GM12878 (cell line): ENCODE measurements around the gene NEMF. TPM values are rescaled to one million over a fixed set of nuclear protein-coding genes. Genes with fewer than 3 reads are reported as not detected.

Source experiments
- BCL11A ChIP-seq: IDR thresholded peaks from 2 replicates; pipeline ENCODE4 v1.6.1; 2011; ENCODE audit warnings: low read depth, low read length
- CEBPB ChIP-seq, 2 experiments: fragments of 150-350 bp in 1 of 2; IDR thresholded peaks; 2 replicates each; pipeline ENCODE4 v1.6.1; 2012 to 2014; ENCODE audit warnings: low read depth in 2 of 2, low read length in 2 of 2, borderline replicate concordance in 1 of 2, inconsistent platforms in 1 of 2
- CHD2 ChIP-seq: IDR thresholded peaks from 2 replicates; pipeline ENCODE4 v1.6.1; 2011; ENCODE audit warnings: low read depth, low read length, improper control_type of control experiment, borderline replicate concordance
- CREM ChIP-seq: IDR thresholded peaks from 2 replicates; pipeline ENCODE4 v1.6.1; 2014; ENCODE audit warnings: antibody characterized with exemption, low read depth
- EED ChIP-seq: sonication (generic); IDR thresholded peaks from 2 replicates; pipeline ENCODE4 v1.6.1; 2016; ENCODE audit warnings: antibody characterized with exemption, low read depth
- EP300 ChIP-seq, 2 experiments: fragments of 150-350 bp in 1 of 2; IDR thresholded peaks; 2 replicates each; pipeline ENCODE4 v1.6.1; 2011 to 2012; ENCODE audit warnings: low read depth in 2 of 2, low read length in 2 of 2, borderline replicate concordance in 1 of 2, improper control_type of control experiment in 1 of 2, inconsistent platforms in 1 of 2; ENCODE audit not compliant: control insufficient read depth in 1 of 2
- GABPA ChIP-seq: IDR thresholded peaks from 2 replicates; pipeline ENCODE4 v1.6.1; 2014; ENCODE audit warnings: antibody characterized with exemption, low read depth, mild to moderate bottlenecking, inconsistent platforms
- POU2F2 ChIP-seq: IDR thresholded peaks from 3 replicates; pipeline ENCODE4 v1.6.1; 2011; ENCODE audit warnings: low read depth, mild to moderate bottlenecking, low read length, borderline replicate concordance
- RB1 ChIP-seq: fragments of 450-650 bp; formaldehyde crosslinking; IDR thresholded peaks from 2 replicates; pipeline ENCODE4 v1.6.1; 2017; ENCODE audit warnings: mild to moderate bottlenecking, borderline replicate concordance
- SIX5 ChIP-seq: IDR thresholded peaks from 2 replicates; pipeline ENCODE4 v1.6.1; 2011; ENCODE audit warnings: mild to moderate bottlenecking, low read depth, low read length, moderate library complexity; ENCODE audit not compliant: severe bottlenecking
- SMARCA5 ChIP-seq: fragments of 450-650 bp; IDR thresholded peaks from 2 replicates; pipeline ENCODE4 v1.6.1; 2017; ENCODE audit warnings: mild to moderate bottlenecking
- SMC3 ChIP-seq: IDR thresholded peaks from 2 replicates; pipeline ENCODE4 v1.6.1; 2011; ENCODE audit warnings: low read length, improper control_type of control experiment, borderline replicate concordance
- SP1 ChIP-seq: IDR thresholded peaks from one replicate; pipeline ENCODE4 v1.6.1; 2011; ENCODE audit warnings: low read depth, low read length
- YBX1 ChIP-seq: fragments of 450-650 bp; IDR thresholded peaks from 2 replicates; pipeline ENCODE4 v1.6.1; 2016; ENCODE audit warnings: antibody characterized with exemption
- ZNF24 ChIP-seq: fragments of 450-650 bp; IDR thresholded peaks from 2 replicates; pipeline ENCODE4 v1.6.1; 2017; ENCODE audit warnings: antibody characterized with exemption, mild to moderate bottlenecking
- ZNF384 ChIP-seq: IDR thresholded peaks from 2 replicates; pipeline ENCODE4 v1.6.1; 2012; ENCODE audit warnings: low read depth, mild to moderate bottlenecking, low read length, improper control_type of control experiment, borderline replicate concordance
- polyA plus RNA-seq, 11 experiments: library from polyadenylated mRNA; depleted of rRNA in 4 of 11; unstranded in 6 of 11; stranded (reverse) in 5 of 11; fragments of >200 nt; fragmentation: Nextera tagmentation in 4 of 11; fragmentation: Illumina TruSeq in 1 of 11; extraction: Ambion mirVana in 4 of 11; extraction: Trizol in 1 of 11; gene quantifications; 1 replicate in 1 of 11; 2 replicates in 10 of 11; pipeline versions ENCODE4 v1.2.1 to v1.2.3, GENCODE V29; 2011 to 2016; ENCODE audit warnings: inconsistent platforms in 2 of 11, missing spikeins in 2 of 11, low read depth in 1 of 11
- total RNA-seq, 4 experiments: library from RNA; depleted of rRNA in 3 of 4; stranded (reverse); fragments of >200 nt in 3 of 4; fragmentation: Illumina TruSeq in 1 of 4; extraction: Trizol in 1 of 4; gene quantifications; 2 replicates each; pipeline versions ENCODE4 v1.2.1 to v1.2.3, GENCODE V29; 2013 to 2021
- TF ChIP-seq, protein P1 (sequence below): IDR thresholded peaks from 2 replicates; pipeline ENCODE4 v1.6.1; 2012; ENCODE audit warnings: improper control_type of control experiment, low read depth, low read length; ENCODE audit not compliant: insufficient replicate concordance
- TF ChIP-seq, protein P2 (sequence below): fragments of 450-650 bp; IDR thresholded peaks from 2 replicates; pipeline ENCODE4 v1.6.1; 2016; ENCODE audit warnings: mild to moderate bottlenecking, moderate library complexity, borderline replicate concordance
- TF ChIP-seq, protein P3 (sequence below): IDR thresholded peaks from 2 replicates; pipeline ENCODE4 v1.6.1; 2012; ENCODE audit warnings: mild to moderate bottlenecking, low read depth, low read length

NEMF gene
- total and polyA plus RNA-seq, 10 of the 15 experiments (the other 5 are each of a cell fraction or from before 2014, with no cell fraction given), result 31.5 to 80.1 (median 61.1) TPM

DNA sequence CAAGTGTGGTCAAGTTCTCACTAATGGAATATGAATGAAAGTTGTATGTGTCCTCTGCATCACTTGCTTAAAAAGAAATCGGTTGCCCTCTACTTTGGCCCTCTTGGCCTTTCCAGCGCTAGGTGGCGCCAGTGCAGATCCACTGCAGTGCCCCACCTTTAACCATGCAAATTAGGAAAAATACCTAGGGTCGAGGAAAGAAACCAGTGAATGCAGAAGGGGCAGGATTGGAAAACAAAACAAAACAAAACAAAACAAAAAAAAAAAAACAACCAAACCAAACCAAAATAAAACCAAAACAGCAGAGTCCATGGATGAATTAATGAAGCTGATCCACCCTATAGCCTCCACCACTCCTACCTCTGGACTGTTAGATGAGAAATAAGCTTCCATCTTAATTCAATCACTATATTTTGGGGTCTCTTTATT, 12.9 kb upstream of the NEMF start (continued):
- TF ChIP-seq RB1 (peak; percentile 61; the same call in 1 of the 2 replicates), SMC3 (peak; percentile 70), POU2F2 (peak; percentile 84; the same call in 2 of the 3 replicates), SIX5 (no peak), EED (no peak), BCL11A (no peak), ZNF24 (peak; percentile 74), SP1 (no peak), GABPA (no peak), SMARCA5 (peak; percentile 80; the same call in 1 of the 2 replicates), CREM (no peak), CHD2 (no peak), ZNF384 (no peak), YBX1 (0 out of 2 replicates have a peak, but pooled peaks have one; percentile 8), EP300 (IDR thresholded peaks at IDR 0.05; ENCODE audit: borderline replicate concordance in 1 of 2, control insufficient read depth in 1 of 2, low read depth in 2 of 2, low read length in 2 of 2) (no peak), CEBPB (IDR thresholded peaks at IDR 0.05; ENCODE audit: borderline replicate concordance in 1 of 2, low read depth in 2 of 2, low read length in 2 of 2) (no peak)
- TF ChIP-seq, protein P1, sequence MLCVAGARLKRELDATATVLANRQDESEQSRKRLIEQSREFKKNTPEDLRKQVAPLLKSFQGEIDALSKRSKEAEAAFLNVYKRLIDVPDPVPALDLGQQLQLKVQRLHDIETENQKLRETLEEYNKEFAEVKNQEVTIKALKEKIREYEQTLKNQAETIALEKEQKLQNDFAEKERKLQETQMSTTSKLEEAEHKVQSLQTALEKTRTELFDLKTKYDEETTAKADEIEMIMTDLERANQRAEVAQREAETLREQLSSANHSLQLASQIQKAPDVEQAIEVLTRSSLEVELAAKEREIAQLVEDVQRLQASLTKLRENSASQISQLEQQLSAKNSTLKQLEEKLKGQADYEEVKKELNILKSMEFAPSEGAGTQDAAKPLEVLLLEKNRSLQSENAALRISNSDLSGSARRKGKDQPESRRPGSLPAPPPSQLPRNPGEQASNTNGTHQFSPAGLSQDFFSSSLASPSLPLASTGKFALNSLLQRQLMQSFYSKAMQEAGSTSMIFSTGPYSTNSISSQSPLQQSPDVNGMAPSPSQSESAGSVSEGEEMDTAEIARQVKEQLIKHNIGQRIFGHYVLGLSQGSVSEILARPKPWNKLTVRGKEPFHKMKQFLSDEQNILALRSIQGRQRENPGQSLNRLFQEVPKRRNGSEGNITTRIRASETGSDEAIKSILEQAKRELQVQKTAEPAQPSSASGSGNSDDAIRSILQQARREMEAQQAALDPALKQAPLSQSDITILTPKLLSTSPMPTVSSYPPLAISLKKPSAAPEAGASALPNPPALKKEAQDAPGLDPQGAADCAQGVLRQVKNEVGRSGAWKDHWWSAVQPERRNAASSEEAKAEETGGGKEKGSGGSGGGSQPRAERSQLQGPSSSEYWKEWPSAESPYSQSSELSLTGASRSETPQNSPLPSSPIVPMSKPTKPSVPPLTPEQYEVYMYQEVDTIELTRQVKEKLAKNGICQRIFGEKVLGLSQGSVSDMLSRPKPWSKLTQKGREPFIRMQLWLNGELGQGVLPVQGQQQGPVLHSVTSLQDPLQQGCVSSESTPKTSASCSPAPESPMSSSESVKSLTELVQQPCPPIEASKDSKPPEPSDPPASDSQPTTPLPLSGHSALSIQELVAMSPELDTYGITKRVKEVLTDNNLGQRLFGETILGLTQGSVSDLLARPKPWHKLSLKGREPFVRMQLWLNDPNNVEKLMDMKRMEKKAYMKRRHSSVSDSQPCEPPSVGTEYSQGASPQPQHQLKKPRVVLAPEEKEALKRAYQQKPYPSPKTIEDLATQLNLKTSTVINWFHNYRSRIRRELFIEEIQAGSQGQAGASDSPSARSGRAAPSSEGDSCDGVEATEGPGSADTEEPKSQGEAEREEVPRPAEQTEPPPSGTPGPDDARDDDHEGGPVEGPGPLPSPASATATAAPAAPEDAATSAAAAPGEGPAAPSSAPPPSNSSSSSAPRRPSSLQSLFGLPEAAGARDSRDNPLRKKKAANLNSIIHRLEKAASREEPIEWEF, result no peak
- TF ChIP-seq, protein P2, sequence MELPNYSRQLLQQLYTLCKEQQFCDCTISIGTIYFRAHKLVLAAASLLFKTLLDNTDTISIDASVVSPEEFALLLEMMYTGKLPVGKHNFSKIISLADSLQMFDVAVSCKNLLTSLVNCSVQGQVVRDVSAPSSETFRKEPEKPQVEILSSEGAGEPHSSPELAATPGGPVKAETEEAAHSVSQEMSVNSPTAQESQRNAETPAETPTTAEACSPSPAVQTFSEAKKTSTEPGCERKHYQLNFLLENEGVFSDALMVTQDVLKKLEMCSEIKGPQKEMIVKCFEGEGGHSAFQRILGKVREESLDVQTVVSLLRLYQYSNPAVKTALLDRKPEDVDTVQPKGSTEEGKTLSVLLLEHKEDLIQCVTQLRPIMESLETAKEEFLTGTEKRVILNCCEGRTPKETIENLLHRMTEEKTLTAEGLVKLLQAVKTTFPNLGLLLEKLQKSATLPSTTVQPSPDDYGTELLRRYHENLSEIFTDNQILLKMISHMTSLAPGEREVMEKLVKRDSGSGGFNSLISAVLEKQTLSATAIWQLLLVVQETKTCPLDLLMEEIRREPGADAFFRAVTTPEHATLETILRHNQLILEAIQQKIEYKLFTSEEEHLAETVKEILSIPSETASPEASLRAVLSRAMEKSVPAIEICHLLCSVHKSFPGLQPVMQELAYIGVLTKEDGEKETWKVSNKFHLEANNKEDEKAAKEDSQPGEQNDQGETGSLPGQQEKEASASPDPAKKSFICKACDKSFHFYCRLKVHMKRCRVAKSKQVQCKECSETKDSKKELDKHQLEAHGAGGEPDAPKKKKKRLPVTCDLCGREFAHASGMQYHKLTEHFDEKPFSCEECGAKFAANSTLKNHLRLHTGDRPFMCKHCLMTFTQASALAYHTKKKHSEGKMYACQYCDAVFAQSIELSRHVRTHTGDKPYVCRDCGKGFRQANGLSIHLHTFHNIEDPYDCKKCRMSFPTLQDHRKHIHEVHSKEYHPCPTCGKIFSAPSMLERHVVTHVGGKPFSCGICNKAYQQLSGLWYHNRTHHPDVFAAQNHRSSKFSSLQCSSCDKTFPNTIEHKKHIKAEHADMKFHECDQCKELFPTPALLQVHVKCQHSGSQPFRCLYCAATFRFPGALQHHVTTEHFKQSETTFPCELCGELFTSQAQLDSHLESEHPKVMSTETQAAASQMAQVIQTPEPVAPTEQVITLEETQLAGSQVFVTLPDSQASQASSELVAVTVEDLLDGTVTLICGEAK, result no peak
- TF ChIP-seq, protein P3, sequence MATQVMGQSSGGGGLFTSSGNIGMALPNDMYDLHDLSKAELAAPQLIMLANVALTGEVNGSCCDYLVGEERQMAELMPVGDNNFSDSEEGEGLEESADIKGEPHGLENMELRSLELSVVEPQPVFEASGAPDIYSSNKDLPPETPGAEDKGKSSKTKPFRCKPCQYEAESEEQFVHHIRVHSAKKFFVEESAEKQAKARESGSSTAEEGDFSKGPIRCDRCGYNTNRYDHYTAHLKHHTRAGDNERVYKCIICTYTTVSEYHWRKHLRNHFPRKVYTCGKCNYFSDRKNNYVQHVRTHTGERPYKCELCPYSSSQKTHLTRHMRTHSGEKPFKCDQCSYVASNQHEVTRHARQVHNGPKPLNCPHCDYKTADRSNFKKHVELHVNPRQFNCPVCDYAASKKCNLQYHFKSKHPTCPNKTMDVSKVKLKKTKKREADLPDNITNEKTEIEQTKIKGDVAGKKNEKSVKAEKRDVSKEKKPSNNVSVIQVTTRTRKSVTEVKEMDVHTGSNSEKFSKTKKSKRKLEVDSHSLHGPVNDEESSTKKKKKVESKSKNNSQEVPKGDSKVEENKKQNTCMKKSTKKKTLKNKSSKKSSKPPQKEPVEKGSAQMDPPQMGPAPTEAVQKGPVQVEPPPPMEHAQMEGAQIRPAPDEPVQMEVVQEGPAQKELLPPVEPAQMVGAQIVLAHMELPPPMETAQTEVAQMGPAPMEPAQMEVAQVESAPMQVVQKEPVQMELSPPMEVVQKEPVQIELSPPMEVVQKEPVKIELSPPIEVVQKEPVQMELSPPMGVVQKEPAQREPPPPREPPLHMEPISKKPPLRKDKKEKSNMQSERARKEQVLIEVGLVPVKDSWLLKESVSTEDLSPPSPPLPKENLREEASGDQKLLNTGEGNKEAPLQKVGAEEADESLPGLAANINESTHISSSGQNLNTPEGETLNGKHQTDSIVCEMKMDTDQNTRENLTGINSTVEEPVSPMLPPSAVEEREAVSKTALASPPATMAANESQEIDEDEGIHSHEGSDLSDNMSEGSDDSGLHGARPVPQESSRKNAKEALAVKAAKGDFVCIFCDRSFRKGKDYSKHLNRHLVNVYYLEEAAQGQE, result no peak
